Ovary (tissue), 9 donors: ENCODE measurements around the gene TNS4. TPM values are rescaled to one million over a fixed set of nuclear protein-coding genes. Genes with fewer than 3 reads are reported as not detected.

Experiments used
- DNase-seq, 5 donors: peaks; one replicate each; pipeline ENCODE4 v3.0.0-alpha.2; 2019 to 2020
- H3K27ac ChIP-seq, 2 donors: fragments of 200-600 bp; one replicate each; pipeline versions ENCODE4 v1.5.1 to v1.8.0; 2019 to 2022
- H3K27me3 ChIP-seq: fragments of 200-600 bp; one replicate; pipeline ENCODE4 v1.8.0; 2022
- H3K36me3 ChIP-seq: fragments of 200-600 bp; sonication (generic); one replicate; pipeline ENCODE4 v1.5.1; 2019
- H3K4me1 ChIP-seq: one replicate; pipeline ENCODE4 v1.8.1; 2013; ENCODE audit warnings: mild to moderate bottlenecking, moderate library complexity; ENCODE audit not compliant: insufficient read depth
- H3K4me3 ChIP-seq: fragments of 200-600 bp; sonication (generic); one replicate; pipeline ENCODE4 v1.5.1; 2017
- H3K9me3 ChIP-seq, 2 donors: fragments of 200-600 bp in 1 of 2; sonication (generic) in 1 of 2; one replicate each; pipeline versions ENCODE4 v1.5.1 to v1.8.1; 2013 to 2019; ENCODE audit warnings: mild to moderate bottlenecking in 1 of 2, moderate library complexity in 1 of 2
- EP300 ChIP-seq: sonication (generic); formaldehyde crosslinking; IDR thresholded peaks from one replicate; pipeline ENCODE4 v1.6.1; 2017; ENCODE audit warnings: antibody characterized with exemption
- POLR2A ChIP-seq: fragments of 450-650 bp; IDR thresholded peaks from one replicate; pipeline ENCODE4 v1.6.1; 2017; ENCODE audit warnings: antibody characterized with exemption, mild to moderate bottlenecking, moderate library complexity
- WGBS, 3 donors: extraction: QIAGEN DNeasy Blood & Tissue Kit in 1 of 3; methylation state at CpG; one replicate each; pipeline versions ENCODE4 v1.1.5 to v1.1.7; 2013 to 2017; 5-methylcytosine and 5-hydroxymethylcytosine counted together
- intact Hi-C, 4 donors: fragments of 100-400 bp; cut with DNase I; formaldehyde crosslinking; loops; one replicate each; pipeline versions ENCODE4 v1.11.0 to v1.15.1; 2022 to 2023
- polyA plus RNA-seq, 2 donors: library from polyadenylated mRNA; stranded (reverse); fragments of 200-250 nt in 1 of 2; fragments of 350-450 nt in 1 of 2; fragmentation: Illumina TruSeq in 1 of 2; extraction: RNeasy Lipid Tissue Mini Kit (QIAGEN cat#74804) in 1 of 2; gene quantifications; one replicate each; pipeline ENCODE4 v1.2.3, GENCODE V29; 2013 to 2014
- total RNA-seq, 7 donors: library from RNA; depleted of rRNA in 2 of 7; stranded (reverse); fragments of >200 nt in 2 of 7; fragmentation: NEBNext Ultra II Directional in 3 of 7; extraction: Animal tissue kit (Norgen Biotek cat#: 25700) in 3 of 7; gene quantifications; one replicate each; pipeline versions ENCODE4 v1.1.0 to v1.2.4, GENCODE V29; 2016 to 2023
- TF ChIP-seq, protein P1 (sequence below), 3 donors: fragments of 450-650 bp in 2 of 3; fragments of 200-600 bp in 1 of 3; IDR thresholded peaks; one replicate each; pipeline versions ENCODE4 v1.5.1 to v1.8.0; 2016 to 2022; ENCODE audit warnings: antibody characterized with exemption in 3 of 3, mild to moderate bottlenecking in 1 of 3
- donor health status: DM: no; HTN: no; CAD: no; lungs with moderate emphysema.
- donor health status: DM: no; HTN: no; CAD: no.
- donor health status: Bipolar disorder and iron deficiency.
- donor health status: DM: yes; HTN: yes; CAD: no.
- donor health status: DM: no; HTN: no; CAD: no.
- donor health status: DM: yes; HTN: yes; CAD: no.

The TNS4 gene
- total and polyA plus RNA-seq, 9 donors: 0.13 to 6.2 (median 0.54) TPM; not detected in 5

DNA sequence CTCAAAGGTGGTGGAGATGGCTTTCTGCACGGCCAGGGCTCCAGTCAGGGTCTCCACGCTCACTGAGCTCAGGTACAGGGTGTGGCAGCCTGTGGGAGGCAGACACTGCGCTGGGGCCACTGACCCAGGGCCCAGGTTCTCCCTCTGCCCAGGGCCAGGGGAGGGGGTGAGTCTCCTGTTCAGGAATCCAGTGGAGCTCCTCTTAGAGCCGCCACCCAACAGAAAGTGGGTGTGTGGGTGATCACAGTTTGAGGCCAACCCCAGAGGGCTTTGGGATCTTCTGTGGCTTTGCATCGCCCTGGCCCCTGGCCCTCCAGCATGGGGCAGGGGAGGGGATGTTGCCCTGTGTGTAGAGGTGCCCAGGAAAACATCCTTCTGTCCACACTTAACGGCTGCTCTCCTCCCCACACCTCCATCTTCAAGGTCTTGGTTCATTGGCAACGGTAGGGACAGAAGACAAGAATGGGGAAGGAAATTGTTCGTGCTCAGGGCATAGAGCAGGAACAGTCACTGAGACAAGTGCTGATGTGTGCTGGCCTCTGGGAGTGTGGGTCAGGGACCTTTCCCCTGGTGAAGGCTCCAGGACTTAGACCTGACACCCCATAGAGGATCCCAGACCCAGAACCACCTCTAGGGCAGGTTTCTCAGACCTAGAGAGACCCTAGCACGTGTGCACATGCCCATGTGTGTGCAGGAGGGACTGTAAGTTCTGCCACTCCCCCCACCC lies 21.5 kb downstream of the TNS4 start:
- Histone ChIP-seq H3K36me3 (no peaks in the 10 kb centered on the region), H3K9me3 (no peaks in the 10 kb centered on the region), H3K27ac (no peak overlapping the region), H3K27me3 (no peaks in the 10 kb centered on the region), H3K4me1 (peaks cover 14% of the 10 kb centered on the region), H3K4me3 (no peak overlapping the region)
- TF ChIP-seq EP300 (no peak), POLR2A (no peak)
- TF ChIP-seq, protein P1, sequence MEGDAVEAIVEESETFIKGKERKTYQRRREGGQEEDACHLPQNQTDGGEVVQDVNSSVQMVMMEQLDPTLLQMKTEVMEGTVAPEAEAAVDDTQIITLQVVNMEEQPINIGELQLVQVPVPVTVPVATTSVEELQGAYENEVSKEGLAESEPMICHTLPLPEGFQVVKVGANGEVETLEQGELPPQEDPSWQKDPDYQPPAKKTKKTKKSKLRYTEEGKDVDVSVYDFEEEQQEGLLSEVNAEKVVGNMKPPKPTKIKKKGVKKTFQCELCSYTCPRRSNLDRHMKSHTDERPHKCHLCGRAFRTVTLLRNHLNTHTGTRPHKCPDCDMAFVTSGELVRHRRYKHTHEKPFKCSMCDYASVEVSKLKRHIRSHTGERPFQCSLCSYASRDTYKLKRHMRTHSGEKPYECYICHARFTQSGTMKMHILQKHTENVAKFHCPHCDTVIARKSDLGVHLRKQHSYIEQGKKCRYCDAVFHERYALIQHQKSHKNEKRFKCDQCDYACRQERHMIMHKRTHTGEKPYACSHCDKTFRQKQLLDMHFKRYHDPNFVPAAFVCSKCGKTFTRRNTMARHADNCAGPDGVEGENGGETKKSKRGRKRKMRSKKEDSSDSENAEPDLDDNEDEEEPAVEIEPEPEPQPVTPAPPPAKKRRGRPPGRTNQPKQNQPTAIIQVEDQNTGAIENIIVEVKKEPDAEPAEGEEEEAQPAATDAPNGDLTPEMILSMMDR (IDR thresholded peaks at IDR 0.05): no peak
- no peak for DNase-seq
- intact Hi-C loops: loop anchor here in 3 of 4 donors (2.0 to 10.0 kb wide), 4 partner anchors 38 to 55 kb away; partner anchors contain the start of gene IGFBP4 (in 1 of the 3)
- WGBS, 3 donors: 88 to 92% (median 90%) methylated on average over 9 of the region's 9 CpGs

DNA sequence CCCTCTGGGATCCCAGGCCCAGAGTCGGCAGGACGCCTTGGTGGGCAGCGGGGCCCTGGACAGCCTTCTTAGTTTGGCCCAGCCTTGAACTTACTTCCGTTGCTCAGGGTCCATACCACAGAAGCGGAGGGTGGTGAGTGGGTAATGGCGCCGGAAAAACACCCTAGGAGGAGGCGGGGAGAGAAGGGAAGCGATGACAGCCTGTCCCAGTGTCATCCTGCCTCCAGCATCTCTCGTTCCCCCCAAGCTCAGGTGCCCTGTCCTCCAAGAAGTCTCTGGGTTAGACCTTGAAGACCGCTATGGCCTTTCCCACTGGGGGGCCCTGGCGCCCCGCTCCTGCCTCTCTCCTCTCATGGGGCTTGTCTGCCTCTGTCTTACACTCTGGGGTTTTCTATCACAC lies 22.9 kb downstream of the TNS4 start:
- intact Hi-C loops: loop anchor here in 2 of 4 donors (5.0 kb wide), 2 partner anchors 36 to 54 kb away; partner anchors contain the start of gene IGFBP4 (in 1 of the 2)
- TF ChIP-seq EP300: no peak
- TF ChIP-seq, protein P1 (IDR thresholded peaks at IDR 0.05): no peak
- no peak for TF ChIP-seq POLR2A
- no peaks in the 10 kb centered on the region for H3K9me3 ChIP-seq
- H3K27me3 ChIP-seq: no peaks in the 10 kb centered on the region
- H3K4me1 ChIP-seq: peaks cover 22% of the 10 kb centered on the region
- WGBS, 3 donors: 85 to 95% (median 94%) methylated on average over 13 of the region's 13 CpGs
- no peak overlapping the region for H3K27ac ChIP-seq
- H3K36me3 ChIP-seq: no peaks in the 10 kb centered on the region
- DNase-seq: peak in 1 of 5 donors; percentile 21
- no peak overlapping the region for H3K4me3 ChIP-seq

- no peak overlapping the region for H3K4me3 ChIP-seq
- no peak for DNase-seq
- H3K9me3 ChIP-seq: no peaks in the 10 kb centered on the region
- no peaks in the 10 kb centered on the region for H3K36me3 ChIP-seq
- TF ChIP-seq, protein P1 (IDR thresholded peaks at IDR 0.05): no peak
- TF ChIP-seq EP300 (no peak), POLR2A (no peak)
- intact Hi-C loops: loop anchor here (2.0 to 5.0 kb wide), 5 partner anchors 35 to 55 kb away; partner anchors contain the start of gene IGFBP4 (in 2 of the 4)
- H3K27ac ChIP-seq: no peak overlapping the region
- no peaks in the 10 kb centered on the region for H3K27me3 ChIP-seq
- H3K4me1 ChIP-seq: peaks cover 22% of the 10 kb centered on the region
- WGBS, 3 donors: 85 to 92% (median 88%) methylated on average over 1 of the region's 1 CpG
These were observed 23.6 kb downstream of the TNS4 start for GRCh38 chr17:40477796-40478195.

GRCh38 chr17:40475234-40475908 lies 26.1 kb downstream of the TNS4 start:
- no peaks in the 10 kb centered on the region for H3K27me3 ChIP-seq
- peak overlapping the region in 1 of 2 donors; percentile 77 for H3K27ac ChIP-seq
- intact Hi-C loops: loop anchor here in 2 of 4 donors (5.0 kb wide), 2 partner anchors 33 to 57 kb away; partner anchors contain the start of gene IGFBP4 (in 1 of the 2)
- TF ChIP-seq, protein P1 (IDR thresholded peaks at IDR 0.05): no peak
- TF ChIP-seq EP300 (no peak), POLR2A (no peak)
- 69 to 87% (median 78%) methylated on average over 18 of the region's 18 CpGs for whole genome bisulfite sequencing, 3 donors
- no peaks in the 10 kb centered on the region for H3K9me3 ChIP-seq
- no peak overlapping the region for H3K4me3 ChIP-seq
- peaks cover 27% of the 10 kb centered on the region for H3K4me1 ChIP-seq
- H3K36me3 ChIP-seq: no peaks in the 10 kb centered on the region
- DNase-seq: peak in 1 of 5 donors; percentile 24
